ENCODE data around the gene CD1C. TPM values are rescaled to one million over a fixed set of nuclear protein-coding genes. Genes with fewer than 3 reads are reported as not detected.

CD1C gene
- total and polyA plus RNA-seq, 3 donors from 2014 or later = 1.2 to 3.1 TPM; not detected in 1

Other genes with a start within 250 kb of the CD1C start
- gene CD1D, start 109.0 kb upstream of the CD1C start, total RNA-seq = 1 to 10 TPM; 2.5 to 3.1 TPM
- gene CD1D, start 109.0 kb upstream of the CD1C start, polyA plus RNA-seq (ENCODE audit: insufficient read depth, low read depth, low replicate concordance) = 6.6 TPM
- under 1 TPM; 0.24 to 0.25 TPM for gene CD1A, start 35.5 kb upstream of the CD1C start, total RNA-seq
- not detected for gene CD1A, start 35.5 kb upstream of the CD1C start, polyA plus RNA-seq (ENCODE audit: insufficient read depth, low read depth, low replicate concordance)
- not detected for gene CD1B, start 41.6 kb downstream of the CD1C start, total RNA-seq
- 0.30 TPM for gene CD1B, start 41.6 kb downstream of the CD1C start, polyA plus RNA-seq (ENCODE audit: insufficient read depth, low read depth, low replicate concordance)
- 1 to 10 TPM in 1 of 2 donors, under 1 TPM in 1; 0.16 to 1.3 TPM for gene CD1E, start 64.0 kb downstream of the CD1C start, total RNA-seq
- gene CD1E, start 64.0 kb downstream of the CD1C start, polyA plus RNA-seq (ENCODE audit: insufficient read depth, low read depth, low replicate concordance) = 1.8 TPM
- gene OR10T2, start 109.5 kb downstream of the CD1C start, total RNA-seq = under 1 TPM in 1 of 2 donors, not detected in 1; 0.94 TPM
- not detected for gene OR10T2, start 109.5 kb downstream of the CD1C start, polyA plus RNA-seq (ENCODE audit: insufficient read depth, low read depth, low replicate concordance)
- not detected for gene OR10K2, start 136.3 kb downstream of the CD1C start, total RNA-seq
- not detected for gene OR10K2, start 136.3 kb downstream of the CD1C start, polyA plus RNA-seq (ENCODE audit: insufficient read depth, low read depth, low replicate concordance)
- gene OR10K1, start 171.9 kb downstream of the CD1C start, total RNA-seq = not detected
- not detected for gene OR10K1, start 171.9 kb downstream of the CD1C start, polyA plus RNA-seq (ENCODE audit: insufficient read depth, low read depth, low replicate concordance)
- not detected for gene OR10R2, start 182.3 kb downstream of the CD1C start, total RNA-seq
- gene OR10R2, start 182.3 kb downstream of the CD1C start, polyA plus RNA-seq (ENCODE audit: insufficient read depth, low read depth, low replicate concordance) = not detected